RWPE2 (cell line): ENCODE measurements around the gene SGMS1.

ENCODE experiments used
- ATAC-seq: fragments of 200-7000 bp; cut with Tn5 transposase; 3 replicates; pipeline ENCODE4 v1.9.1; 2021; ENCODE audit warnings: low read depth
- DNase-seq: peaks from one replicate; pipeline ENCODE4 v3.0.0-alpha.2; 2020; ENCODE audit warnings: low spot score
- H3K27ac ChIP-seq: fragments of 450-650 bp; 2 replicates; pipeline ENCODE4 v1.5.1; 2017; ENCODE audit warnings: mild to moderate bottlenecking; ENCODE audit not compliant: poor library complexity, severe bottlenecking
- H3K27me3 ChIP-seq: fragments of 250-450 bp; sonication (Bioruptor Pico); 2 replicates; pipeline ENCODE4 v1.5.1; 2021; ENCODE audit warnings: mild to moderate bottlenecking, moderate library complexity; ENCODE audit not compliant: insufficient read depth, poor library complexity, severe bottlenecking
- H3K36me3 ChIP-seq: fragments of 250-450 bp; sonication (Bioruptor Pico); 2 replicates; pipeline ENCODE4 v1.5.1; 2020; ENCODE audit warnings: low read depth, mild to moderate bottlenecking, moderate library complexity
- H3K4me1 ChIP-seq: fragments of 250-450 bp; sonication (Bioruptor Pico); 2 replicates; pipeline ENCODE4 v1.5.1; 2021; ENCODE audit warnings: mild to moderate bottlenecking, moderate library complexity; ENCODE audit not compliant: insufficient read depth, poor library complexity, severe bottlenecking
- H3K4me3 ChIP-seq: fragments of 250-450 bp; sonication (Bioruptor Pico); 2 replicates; pipeline ENCODE4 v1.5.1; 2021; ENCODE audit warnings: mild to moderate bottlenecking, moderate library complexity; ENCODE audit not compliant: severe bottlenecking
- H3K9me3 ChIP-seq: fragments of 250-450 bp; sonication (Bioruptor Pico); 2 replicates; pipeline ENCODE4 v1.5.1; 2021; ENCODE audit warnings: mild to moderate bottlenecking, moderate library complexity; ENCODE audit not compliant: severe bottlenecking
- TF ChIP-seq, protein P1 (sequence below): fragments of 450-650 bp; IDR thresholded peaks from one replicate; pipeline ENCODE4 v1.5.1; 2017; ENCODE audit warnings: mild to moderate bottlenecking, moderate library complexity; ENCODE audit not compliant: poor library complexity, severe bottlenecking

SGMS1 gene

GRCh38 chr10:50513956-50514355, 109.8 kb downstream of the SGMS1 start:
- no peak for DNase-seq
- H3K36me3 ChIP-seq, result no peaks in the 10 kb centered on the region
- H3K9me3 ChIP-seq, result no peaks in the 10 kb centered on the region
- H3K27me3 ChIP-seq, result no peaks in the 10 kb centered on the region
- peaks cover 12% of the 10 kb centered on the region for H3K4me1 ChIP-seq
- H3K4me3 ChIP-seq, result no peak overlapping the region
- no peak overlapping the region for H3K27ac ChIP-seq
- TF ChIP-seq, protein P1, sequence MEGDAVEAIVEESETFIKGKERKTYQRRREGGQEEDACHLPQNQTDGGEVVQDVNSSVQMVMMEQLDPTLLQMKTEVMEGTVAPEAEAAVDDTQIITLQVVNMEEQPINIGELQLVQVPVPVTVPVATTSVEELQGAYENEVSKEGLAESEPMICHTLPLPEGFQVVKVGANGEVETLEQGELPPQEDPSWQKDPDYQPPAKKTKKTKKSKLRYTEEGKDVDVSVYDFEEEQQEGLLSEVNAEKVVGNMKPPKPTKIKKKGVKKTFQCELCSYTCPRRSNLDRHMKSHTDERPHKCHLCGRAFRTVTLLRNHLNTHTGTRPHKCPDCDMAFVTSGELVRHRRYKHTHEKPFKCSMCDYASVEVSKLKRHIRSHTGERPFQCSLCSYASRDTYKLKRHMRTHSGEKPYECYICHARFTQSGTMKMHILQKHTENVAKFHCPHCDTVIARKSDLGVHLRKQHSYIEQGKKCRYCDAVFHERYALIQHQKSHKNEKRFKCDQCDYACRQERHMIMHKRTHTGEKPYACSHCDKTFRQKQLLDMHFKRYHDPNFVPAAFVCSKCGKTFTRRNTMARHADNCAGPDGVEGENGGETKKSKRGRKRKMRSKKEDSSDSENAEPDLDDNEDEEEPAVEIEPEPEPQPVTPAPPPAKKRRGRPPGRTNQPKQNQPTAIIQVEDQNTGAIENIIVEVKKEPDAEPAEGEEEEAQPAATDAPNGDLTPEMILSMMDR, result no peak
- no peak for ATAC-seq

DNA sequence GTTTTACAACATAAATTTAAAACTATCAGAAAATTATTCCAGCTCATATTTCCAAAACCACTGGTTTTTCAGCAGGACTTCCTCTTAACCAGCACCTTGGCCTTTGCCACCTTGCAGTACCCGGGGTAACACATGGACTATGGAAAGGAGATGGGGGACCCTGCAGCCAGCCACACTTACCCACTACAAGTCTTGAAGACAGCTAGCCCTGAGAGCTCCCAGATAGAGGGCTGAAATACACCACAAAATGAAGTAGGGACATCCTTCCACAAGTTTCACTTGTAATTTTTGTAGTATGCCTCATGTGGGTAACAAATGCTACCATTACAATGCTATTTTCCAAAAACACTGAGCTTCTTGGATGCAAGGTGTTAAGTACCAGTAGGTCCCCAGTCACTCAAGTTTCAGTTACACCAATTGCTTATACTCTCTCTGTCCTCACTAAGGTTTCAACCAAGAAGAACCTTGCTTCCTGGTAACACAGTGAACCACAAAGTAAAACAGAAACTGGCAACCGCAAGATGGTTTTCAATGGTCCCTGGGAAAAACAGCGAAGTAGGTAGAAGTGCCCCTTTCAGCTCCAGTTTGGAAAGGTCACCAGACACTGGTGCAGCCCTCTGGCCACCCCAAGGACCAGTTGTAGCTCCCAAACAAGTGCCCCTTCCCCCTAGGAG, 110.9 kb downstream of the SGMS1 start:
- Histone ChIP-seq H3K27me3 (no peaks in the 10 kb centered on the region), H3K36me3 (no peaks in the 10 kb centered on the region), H3K9me3 (no peaks in the 10 kb centered on the region), H3K4me1 (peaks cover 12% of the 10 kb centered on the region), H3K27ac (no peak overlapping the region), H3K4me3 (no peak overlapping the region)
- DNase-seq (no peak), ATAC-seq (no peak)
- TF ChIP-seq, protein P1, result no peak

DNA sequence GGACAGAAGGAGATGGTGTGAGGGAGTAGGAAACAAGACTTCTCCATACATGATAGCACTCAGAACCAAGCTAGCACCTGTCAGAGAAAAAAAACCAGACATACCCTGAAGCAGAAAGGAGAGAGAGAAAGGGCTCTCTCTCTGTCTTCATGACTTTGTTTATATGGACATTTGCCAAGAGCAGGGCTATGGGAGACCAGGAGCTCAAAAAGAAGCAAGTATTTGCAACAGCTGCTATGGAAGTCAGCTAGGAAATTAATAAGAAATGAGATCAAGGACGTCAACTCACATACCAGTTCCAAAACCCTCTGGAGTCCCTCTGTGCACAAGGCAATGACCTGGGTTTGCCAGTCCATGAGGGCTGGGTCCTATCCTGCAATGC, 111.6 kb downstream of the SGMS1 start:
- no peak for ATAC-seq
- Histone ChIP-seq H3K9me3 (no peaks in the 10 kb centered on the region), H3K4me3 (no peak overlapping the region), H3K4me1 (peaks cover 12% of the 10 kb centered on the region), H3K27ac (no peak overlapping the region), H3K27me3 (no peaks in the 10 kb centered on the region), H3K36me3 (no peaks in the 10 kb centered on the region)
- no peak for DNase-seq
- TF ChIP-seq, protein P1, result no peak

GRCh38 chr10:50511492-50512213, 112.1 kb downstream of the SGMS1 start:
- H3K27me3 ChIP-seq, result no peaks in the 10 kb centered on the region
- H3K36me3 ChIP-seq, result no peaks in the 10 kb centered on the region
- peaks cover 12% of the 10 kb centered on the region for H3K4me1 ChIP-seq
- no peak overlapping the region for H3K27ac ChIP-seq
- no peaks in the 10 kb centered on the region for H3K9me3 ChIP-seq
- ATAC-seq, result peak; percentile 68
- DNase-seq, result no peak
- no peak overlapping the region for H3K4me3 ChIP-seq
- TF ChIP-seq, protein P1, result no peak
